GM21723 (cell line): Measurements from ENCODE around the gene RELN.
"Not testable (repeated sequence)": the region's sequence is repeated elsewhere in the genome, so short reads cannot be mapped to it uniquely, and the experiment has no call there.

Experiments
- ATAC-seq: cut with Tn5 transposase; IDR thresholded peaks from one replicate; pipeline ENCODE4 v1.9.1; 2021; ENCODE audit warnings: mild to moderate bottlenecking, moderate library complexity; ENCODE audit not compliant: unreplicated experiment

Gene RELN

DNA sequence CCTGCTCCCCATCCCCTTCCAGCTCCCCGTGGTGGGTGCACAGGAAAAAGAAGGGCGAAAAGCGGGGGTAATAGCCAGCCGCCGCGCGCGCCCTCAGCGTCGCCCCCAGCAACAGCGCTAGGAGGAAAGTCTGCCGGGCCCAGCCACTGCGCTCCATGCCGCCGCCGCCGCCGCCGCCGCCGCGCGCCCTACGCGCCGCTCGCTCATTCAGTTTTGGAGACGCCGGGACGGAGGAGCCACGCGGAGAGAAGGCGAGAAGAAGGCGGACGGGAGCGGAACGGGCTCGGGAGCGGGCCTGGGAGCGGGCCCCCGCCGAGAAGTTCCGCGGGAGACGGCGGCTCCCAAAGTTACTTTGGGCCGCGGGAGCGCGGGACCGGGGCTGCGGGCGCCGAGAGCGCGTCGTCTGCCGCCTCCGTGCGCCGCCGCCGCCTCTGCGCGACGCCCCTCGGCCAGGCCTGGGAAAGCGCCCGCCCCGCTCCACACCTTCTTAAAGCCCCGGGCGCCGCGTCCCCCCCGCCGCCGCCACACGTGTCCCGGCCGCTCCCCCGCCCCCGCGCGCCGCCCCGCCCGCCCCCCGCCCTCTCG lies at the start of gene RELN:
Gene RELN (minus strand): TSS at position 459 of the 585 bp plus-strand sequence. CDS start 302 bp downstream, at position 157.
- no peak for ATAC-seq

DNA sequence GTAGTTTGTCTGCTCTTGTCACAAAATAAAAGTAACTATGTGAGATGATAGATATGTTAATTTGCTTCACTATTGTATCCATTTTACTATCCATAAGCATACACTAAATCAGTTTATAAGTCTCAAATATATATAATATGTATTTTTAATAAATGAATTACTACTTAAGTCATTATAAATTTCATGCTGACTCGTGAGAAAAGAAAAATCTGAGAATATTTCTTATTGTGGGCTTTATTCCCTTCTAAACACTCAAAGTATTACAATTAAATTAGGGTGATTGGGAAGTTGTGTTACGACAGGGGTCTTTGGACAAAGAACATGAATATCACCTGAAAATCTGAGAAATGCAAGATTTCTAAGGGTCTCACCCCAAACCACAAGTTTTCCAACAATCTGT lies 48.7 kb upstream of the RELN start:
- no peak for ATAC-seq

DNA sequence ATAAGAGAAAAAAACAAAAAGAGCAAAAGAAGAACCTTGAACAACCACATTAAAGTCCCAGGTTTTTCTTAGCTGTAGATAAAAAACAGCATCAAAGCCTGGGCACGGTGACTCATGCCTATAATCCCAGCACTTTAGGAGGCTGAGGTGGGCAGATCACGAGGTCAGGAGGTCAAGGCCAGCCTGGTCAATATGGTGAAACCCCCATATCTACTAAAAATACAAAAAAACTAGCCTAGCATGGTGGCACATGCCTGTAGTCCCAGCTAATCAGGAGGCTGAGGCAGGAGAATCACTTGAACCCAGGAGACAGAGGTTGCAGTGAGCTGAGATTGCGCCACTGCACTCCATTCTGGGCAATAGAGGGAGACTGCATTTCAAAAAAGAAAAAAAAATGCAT lies 47.4 kb upstream of the RELN start:
- ATAC-seq: not testable (repeated sequence)

DNA sequence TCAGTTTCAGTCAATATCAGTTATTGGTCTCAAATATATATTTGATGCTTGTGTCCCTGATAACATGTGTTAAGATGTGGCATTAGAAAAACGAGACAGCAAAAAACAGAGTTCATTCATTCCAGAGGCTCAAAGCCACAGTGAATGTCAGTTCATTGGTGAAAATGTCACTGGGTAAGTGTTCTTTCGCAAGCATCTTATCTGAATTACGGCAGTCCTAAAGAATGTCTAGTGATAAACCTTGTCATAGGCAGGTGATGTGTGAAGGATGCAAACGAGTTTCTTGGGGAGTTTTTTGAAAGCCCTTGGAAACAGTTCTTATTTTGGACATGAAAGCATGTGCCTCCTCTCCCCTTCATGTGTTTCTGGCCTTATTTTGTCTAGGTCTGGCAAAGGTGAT lies 45.9 kb upstream of the RELN start:
- ATAC-seq: no peak

DNA sequence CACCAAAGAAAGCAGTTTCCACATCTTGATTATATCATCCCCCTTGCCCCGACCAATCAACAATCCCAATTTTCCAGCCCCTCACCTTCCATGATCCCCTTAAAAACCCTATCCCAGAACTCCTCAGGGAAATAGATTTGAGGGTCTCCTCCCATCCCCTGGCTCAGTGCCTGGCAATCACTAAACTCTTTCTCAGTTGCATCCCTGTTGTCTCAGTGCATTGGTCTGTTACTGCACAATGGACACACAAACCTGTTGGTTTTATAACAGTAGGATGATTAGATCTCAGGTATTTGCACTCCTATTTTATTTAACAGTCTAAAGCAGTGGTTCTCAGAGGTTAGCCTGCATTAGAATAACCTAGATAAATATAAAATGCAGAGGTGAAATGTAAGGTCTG lies 45.2 kb upstream of the RELN start:
- ATAC-seq: no peak

DNA sequence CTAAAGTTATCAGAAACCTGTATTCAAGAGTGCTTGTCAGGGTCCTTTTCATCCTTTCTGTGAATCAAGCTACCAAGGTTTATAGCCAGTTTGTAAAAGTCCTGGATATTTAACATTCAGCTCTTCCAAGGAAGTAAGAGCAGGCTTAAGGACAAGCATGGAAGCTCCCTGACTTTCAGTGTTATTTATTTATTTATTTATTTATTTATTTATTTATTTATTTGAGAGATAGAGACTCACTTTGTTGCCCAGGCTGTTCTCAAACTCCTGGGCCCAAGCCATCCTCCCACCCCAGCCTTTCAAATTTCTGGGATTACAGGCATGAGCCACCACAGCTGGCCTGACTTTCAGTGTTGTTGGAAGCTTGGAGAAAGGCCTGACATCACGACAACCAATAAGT lies 44.4 kb upstream of the RELN start:
- ATAC-seq: no peak

DNA sequence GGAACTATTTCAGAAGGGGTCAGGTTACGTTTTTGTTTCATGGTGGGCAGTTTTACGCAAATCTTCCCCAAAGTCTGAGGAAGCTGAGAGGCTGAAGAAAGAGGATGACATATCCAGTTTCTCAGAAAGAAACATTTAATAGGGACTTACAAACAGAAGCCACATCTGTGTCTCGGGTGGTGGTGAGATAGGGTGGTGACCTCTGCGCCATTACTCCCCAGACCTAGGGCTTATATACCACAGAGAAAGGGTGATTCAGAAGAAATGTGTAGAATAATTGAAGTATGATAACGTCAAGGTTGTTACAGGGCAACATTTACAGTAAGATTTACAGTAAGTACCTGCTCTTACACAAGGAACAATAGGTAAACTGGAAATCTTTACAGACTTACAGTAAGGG lies 43.0 kb upstream of the RELN start:
- ATAC-seq: no peak

DNA sequence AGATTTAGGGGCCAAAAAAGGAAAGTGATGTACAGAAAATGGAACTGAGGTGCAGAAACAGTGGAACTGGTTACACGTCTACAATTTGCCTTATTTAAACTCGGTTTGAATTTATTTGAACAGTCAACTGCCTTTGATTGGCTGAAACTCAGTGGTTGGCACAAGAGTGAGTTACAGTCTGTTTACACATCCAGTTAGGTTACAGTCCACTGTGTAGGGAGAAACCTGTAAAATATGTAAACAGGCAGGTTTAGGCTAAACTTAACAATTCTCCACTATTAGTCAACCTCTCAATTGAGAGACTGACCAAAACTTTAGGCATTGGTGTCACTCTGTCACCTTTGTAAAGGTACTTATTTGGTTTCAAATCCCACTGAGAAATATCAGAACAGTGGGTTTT lies 40.3 kb upstream of the RELN start:
- ATAC-seq: no peak

DNA sequence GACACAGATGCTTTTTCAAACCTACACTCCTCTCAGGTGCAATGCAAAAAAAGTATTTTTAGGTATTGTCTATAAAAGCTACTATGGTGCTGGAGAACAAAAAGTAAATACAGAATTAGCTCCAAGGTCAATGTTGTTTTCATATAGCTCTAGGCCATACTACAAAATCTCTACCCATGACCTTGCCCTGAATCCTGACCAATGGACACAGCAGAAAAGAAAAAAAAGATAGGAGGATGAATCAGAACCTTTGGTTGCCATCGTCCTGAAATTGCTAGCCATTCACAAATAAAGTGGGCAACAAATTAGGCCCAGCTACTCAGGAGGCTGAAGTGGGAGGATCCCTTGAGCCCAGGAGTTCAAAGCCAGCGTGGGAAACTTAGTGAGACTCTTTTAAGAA lies 35.2 kb upstream of the RELN start:
- no peak for ATAC-seq

DNA sequence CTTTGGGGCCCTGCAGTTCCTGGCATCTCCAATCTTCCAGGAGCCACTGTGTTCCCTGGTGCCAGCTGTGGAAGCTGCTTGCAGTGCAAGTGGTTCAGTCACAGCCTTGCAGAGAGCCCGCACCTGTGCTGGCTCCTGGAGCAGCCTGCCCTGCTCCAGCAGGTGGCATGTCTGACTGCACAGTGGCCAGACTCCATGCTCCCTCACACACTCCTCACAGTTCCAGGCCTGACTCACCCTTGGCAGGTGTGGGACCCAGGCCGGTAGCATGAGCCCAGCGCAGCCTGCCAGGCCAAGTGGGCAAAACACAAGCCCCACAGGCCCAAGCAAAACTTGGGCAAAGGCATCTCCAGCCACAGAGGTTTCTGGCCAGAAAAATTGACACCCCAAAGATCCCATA lies 33.6 kb upstream of the RELN start:
- ATAC-seq: no peak

DNA sequence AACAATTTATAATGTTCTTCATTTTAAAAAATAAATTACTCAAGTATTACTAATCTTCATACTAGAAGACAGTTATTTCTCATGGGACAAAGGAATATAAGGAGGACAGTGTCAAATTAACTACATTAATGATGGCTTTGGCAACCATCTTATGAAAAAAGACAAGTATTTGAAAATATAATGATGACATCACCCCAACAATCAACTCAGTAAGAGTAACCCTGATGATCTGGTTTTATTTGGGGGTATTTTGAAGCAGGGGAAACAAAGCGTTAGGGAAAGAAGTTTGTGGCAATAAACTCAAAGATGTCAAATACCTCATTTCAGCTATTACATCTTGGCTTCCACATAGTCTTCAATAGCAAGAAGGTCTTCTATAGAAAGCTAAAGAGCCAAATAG lies 29.0 kb upstream of the RELN start:
- ATAC-seq: no peak

DNA sequence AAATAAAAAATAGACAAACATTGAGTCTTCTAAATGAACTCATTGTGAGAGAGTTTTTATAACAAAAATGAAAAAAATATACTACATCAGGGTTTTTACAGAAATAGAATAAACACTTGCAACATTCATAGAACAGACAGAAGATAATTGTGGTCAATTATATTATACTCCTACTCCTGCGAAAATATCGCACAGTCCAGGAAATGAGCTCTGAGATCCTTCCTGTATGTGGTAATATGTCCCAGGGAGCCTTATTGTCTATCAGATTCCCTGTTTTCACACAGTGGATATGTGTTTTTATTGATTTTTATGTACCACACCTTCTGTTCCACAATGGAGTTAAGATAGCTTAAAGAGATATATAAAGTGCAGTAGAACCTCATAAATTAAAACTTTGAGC lies 27.5 kb upstream of the RELN start:
- no peak for ATAC-seq

DNA sequence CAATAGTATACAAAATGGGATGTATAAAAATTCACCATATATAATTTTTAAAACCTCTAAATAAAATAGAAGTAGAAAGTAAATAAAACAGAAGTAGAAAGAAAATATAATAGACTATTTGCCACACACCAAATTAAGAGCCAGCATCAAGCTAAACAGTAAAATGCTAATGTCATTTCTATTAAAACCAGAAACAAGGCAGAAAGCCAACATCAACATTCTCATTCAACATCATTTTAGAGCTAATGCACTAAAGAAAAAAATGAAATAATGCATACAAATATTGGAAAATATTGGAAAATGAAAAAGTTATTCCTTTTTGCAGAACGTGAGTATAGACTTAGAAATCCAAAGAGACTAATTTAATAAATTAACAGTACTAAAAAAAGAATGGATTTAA lies 23.4 kb upstream of the RELN start:
- ATAC-seq: no peak

DNA sequence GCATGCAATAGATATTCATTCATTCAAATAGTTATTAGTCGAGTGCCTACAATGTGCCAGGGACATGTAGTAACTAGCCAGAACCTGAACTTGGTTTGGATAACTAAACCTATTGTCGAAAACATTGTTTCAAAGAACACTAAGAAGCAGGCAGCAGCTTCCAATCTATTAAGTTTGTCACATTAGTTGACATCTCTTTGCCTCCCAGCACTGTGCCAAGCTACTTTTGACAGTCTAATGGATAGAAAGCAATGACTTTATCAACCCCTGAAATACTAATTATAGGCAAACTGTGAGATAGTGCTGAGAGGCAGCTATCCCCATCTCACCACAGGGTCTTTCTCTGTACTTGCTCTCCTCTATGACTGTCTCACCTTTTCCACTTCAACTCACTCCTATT lies 22.4 kb upstream of the RELN start:
- ATAC-seq: no peak

DNA sequence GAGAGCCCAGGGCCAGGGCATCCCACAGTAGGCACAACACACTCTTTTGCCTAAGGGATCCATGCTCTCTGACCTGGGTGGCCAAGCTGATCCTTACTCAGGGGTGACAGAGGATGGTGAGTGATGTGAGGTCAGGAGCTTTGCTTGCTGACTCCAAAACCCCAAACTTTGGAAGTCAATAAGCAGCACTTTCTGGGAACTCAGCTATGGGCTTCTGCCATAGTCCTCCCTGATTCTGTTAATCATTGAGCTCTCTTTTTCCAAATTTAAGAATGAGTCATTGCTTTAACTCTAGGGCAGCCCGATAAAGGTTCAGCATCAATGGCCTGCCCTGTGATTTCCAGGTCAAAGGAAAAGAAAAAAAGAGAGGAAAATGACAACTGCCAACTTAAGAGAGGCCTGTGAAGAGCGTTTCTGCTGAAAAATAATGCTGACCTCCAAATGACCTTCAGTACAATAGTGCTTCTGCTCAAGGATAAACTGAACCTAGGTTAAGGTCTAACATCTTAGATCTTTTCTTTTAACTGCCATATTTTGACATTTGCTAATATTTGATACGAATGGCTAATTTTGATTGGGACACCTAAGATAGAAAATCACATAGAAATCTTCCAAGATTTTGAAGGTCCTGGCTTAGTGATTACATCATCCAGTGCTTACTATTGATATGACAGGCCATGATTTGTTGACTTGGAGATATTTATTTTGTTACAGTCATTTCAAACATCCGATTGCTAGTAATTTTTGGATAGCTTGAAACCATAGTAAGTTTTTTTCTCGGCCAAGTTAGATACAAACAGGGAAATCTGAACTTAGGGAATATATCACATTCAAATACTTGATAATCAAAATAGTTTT lies 20.8 kb upstream of the RELN start:
- ATAC-seq: no peak

DNA sequence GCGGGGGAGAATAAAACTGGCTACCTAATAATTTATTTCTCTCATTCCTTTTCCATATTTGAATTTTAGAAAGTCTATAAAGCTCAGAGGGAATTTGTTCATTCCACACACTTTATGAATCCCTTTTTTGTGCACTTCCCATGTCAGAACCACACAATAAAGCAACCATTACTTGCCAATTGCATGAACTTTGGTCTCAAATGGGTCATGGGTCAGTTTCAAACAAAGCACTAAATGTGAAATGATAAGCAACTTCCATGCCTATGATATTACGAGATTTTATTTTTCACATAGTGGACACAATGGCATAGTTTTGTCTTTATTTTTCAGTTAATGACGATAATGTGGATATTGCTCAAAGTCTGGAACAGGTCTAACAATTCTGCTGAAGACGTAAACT lies 18.6 kb upstream of the RELN start:
- ATAC-seq: no peak

DNA sequence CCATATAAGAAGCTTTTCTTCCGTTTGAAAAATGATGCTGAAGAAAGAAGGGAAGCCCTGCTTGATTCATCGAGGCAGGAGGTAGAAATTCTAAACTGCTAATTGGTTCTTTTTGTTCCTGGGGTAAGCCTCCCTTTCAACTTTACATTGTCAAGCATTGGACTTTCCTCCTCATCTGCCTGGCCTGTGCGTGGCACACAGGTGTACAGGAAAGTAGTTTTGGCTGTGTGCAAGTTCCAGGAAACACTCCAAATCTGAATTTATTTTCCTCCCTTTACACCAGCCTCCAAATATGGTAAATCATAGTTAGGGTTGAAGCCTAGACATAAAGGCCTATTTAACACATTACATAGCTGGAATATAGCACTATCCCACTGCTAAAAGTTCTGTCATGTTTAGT lies 18.2 kb upstream of the RELN start:
- ATAC-seq: no peak

DNA sequence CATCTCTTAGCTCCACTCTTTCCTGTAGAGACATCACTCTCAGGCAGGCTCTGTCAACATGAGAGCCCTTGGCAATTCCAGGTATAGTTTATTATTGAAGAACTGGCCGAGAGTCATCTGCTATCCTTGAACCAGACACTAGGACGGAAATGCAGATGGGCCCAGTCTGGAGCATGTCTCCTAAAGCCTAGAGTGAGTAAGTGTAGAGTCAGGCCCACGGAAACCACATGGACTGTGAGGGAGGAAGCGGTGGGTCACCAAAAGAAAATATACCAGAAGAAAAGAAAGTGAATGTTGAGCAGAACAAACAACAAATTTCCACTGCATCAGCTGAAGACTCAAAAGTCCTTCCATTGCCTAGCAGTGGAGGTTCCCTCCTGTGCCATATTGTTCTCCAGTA lies 15.7 kb upstream of the RELN start:
- ATAC-seq: no peak

DNA sequence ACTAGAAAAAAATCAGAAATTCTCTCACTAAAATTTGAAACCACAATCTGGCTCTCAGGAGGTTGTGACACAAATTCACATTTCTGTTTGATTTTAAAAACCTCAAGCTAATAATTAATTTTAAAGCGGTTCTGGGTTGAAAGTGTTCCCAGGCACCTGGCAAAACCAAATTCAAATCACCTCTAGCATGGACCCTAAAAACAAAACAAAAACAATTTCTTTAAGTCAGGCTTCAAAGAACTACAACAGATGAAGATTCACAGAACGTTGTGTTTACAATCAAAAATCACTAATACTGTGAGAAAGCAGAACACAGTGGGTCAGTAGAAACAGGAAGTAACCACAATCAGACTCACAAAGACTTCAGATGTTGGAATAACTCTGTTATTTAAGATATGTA lies 7.2 kb upstream of the RELN start:
- ATAC-seq: no peak

DNA sequence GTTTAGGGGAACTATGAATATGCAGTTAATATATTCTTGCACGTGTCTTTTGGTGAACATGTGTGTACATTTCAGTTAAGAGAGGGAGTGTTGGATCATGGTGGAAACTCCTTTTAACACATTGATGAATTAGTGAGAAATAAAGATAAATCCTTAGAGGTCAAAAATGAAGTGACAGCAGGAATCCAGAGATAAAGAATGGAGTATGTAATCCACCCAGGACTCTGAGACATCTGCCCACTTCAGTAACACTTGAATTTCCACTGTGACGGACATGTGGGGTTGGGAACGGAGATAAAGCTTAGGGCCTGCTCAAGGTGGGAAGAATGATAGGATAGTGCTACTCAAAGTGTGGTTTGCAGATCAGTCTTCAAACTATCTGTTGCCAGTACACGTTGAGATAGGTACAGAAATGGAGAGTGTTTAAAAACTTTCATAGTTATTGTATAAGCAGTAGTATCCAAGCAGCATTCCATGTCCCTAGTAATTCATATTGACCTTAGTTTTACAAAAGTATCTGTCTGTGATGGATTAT lies 6.6 kb upstream of the RELN start:
- no peak for ATAC-seq

DNA sequence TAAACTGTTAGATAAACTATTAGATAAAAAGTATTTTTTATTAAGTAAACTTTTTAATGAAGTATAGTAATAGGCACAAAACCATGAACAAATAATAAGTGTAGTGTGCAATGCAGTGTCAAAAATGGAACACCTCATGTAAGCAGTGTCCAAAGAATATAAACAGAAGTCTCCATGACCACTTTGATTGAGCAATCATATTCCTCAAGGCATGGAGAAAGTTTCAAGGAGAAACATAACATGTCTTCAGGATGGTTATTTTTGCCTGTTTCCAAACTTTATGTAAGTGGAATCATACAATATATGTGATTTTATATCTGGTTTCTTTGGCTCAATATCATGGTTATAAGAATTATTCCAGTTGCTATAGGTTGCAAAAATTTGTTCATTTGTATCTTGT lies 6.1 kb upstream of the RELN start:
- ATAC-seq: no peak

DNA sequence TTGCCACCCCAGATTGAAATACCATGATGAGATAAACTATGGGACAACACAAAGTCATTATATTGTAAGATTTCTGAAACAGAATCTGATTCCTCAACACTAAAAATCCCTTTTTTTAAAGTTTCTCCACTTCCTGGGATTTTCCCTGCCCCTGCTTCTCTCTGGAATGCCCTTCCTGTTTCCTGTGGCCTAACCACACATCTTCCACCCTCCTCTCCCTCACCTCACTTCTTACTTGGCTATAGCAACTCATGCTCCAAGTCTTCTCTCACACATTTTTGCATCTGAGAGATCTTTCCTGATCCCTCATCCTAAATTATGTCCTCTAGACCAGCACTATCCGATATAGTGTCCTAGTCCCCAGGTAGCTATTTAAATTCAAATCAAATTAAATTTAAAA lies 4.1 kb upstream of the RELN start:
- ATAC-seq: no peak

DNA sequence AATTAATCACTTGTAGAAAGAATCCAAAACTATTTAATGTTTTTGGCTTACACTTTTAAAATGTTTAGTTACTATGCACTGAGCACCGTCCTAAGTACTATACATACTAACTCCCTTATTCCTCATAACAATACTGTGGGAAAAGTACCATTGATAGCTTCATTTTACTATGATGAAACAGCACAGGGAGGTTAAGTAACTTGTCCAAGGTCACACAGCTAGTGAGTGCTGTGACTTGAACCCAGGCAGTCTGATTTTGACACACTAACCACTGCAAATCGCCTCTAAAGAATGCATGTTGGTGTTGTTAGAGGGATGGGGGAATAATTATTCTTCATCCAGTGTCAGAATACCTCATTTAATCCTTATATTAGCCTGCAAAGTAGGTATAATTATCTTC lies 1.9 kb upstream of the RELN start:
- ATAC-seq: no peak
